Karpas-422 (cell line): ENCODE data around the gene KRTAP10-4. TPM values are rescaled to one million over a fixed set of nuclear protein-coding genes. Genes with fewer than 3 reads are reported as not detected.

Experiments used
- DNase-seq: peaks from one replicate; pipeline ENCODE4 v3.0.0-alpha.2; 2015
- H2AFZ ChIP-seq: fragments of 200-600 bp; sonication (generic); 2 replicates; pipeline ENCODE4 v1.6.1; 2014; ENCODE audit warnings: antibody characterized with exemption, low read length, mixed read lengths
- H3K27ac ChIP-seq: fragments of 200-600 bp; sonication (generic); 2 replicates; pipeline ENCODE4 v1.5.1; 2014; ENCODE audit warnings: mild to moderate bottlenecking, low read length, moderate library complexity
- H3K27me3 ChIP-seq: fragments of 200-600 bp; sonication (generic); 2 replicates; pipeline ENCODE4 v1.6.1; 2014; ENCODE audit warnings: low read length, mixed read lengths
- H3K36me3 ChIP-seq: fragments of 200-600 bp; sonication (generic); 2 replicates; pipeline ENCODE4 v1.6.1; 2014; ENCODE audit warnings: low read length, mixed read lengths; ENCODE audit not compliant: insufficient read depth
- H3K4me1 ChIP-seq: fragments of 200-600 bp; sonication (generic); 2 replicates; pipeline ENCODE4 v1.6.1; 2014; ENCODE audit warnings: mild to moderate bottlenecking, low read length, mixed read lengths
- H3K4me2 ChIP-seq: fragments of 200-600 bp; sonication (generic); 2 replicates; pipeline ENCODE4 v1.6.1; 2014; ENCODE audit warnings: low read length, low read depth, mild to moderate bottlenecking; ENCODE audit not compliant: poor library complexity, severe bottlenecking
- H3K4me3 ChIP-seq: fragments of 200-600 bp; sonication (generic); 2 replicates; pipeline ENCODE4 v1.5.1; 2014; ENCODE audit warnings: mild to moderate bottlenecking, antibody characterized with exemption, low read length, mixed read lengths
- H3K79me2 ChIP-seq: fragments of 200-600 bp; sonication (generic); 2 replicates; pipeline ENCODE4 v1.6.1; 2014; ENCODE audit warnings: mild to moderate bottlenecking, low read length, mixed read lengths
- H3K9ac ChIP-seq: fragments of 200-600 bp; sonication (generic); 2 replicates; pipeline ENCODE4 v1.6.0; 2014; ENCODE audit warnings: low read length
- H3K9me2 ChIP-seq: fragments of 200-600 bp; sonication (generic), shearing (Covaris generic); replicated peaks from 2 replicates; pipeline ENCODE4 v1.6.0; 2014; ENCODE audit warnings: mild to moderate bottlenecking, low read length, moderate library complexity; ENCODE audit not compliant: insufficient read depth
- H3K9me3 ChIP-seq: fragments of 300-700, 200-600 bp; sonication (generic); 2 replicates; pipeline ENCODE4 v1.6.1; 2014; ENCODE audit warnings: low read length, mixed read lengths
- H4K20me1 ChIP-seq: fragments of 200-600 bp; sonication (generic); 2 replicates; pipeline ENCODE4 v1.6.1; 2014; ENCODE audit warnings: mild to moderate bottlenecking, antibody characterized with exemption, low read length, low read depth; ENCODE audit not compliant: insufficient read depth
- total RNA-seq: library from RNA; depleted of rRNA; stranded (reverse); fragments of >200 nt; shearing (Covaris generic); gene quantifications from 2 replicates; pipeline ENCODE4 v1.2.3, GENCODE V29; 2014; ENCODE audit warnings: low replicate concordance

The KRTAP10-4 gene
- total RNA-seq, 1 experiment from 2014 or later, result not detected

GRCh38 chr21:44558695-44559094 lies 14.8 kb upstream of the KRTAP10-4 start, which contains the start of gene KRTAP10-3:
Gene KRTAP10-3 (minus strand): TSS chr21:44558795. CDS start chr21:44558715, 80 bp downstream.
- H3K36me3 ChIP-seq, result no peaks in the 10 kb centered on the region
- no peak within 1 kb of the TSS for H3K4me2 ChIP-seq

GRCh38 chr21:44564099-44564498 lies 9.4 kb upstream of the KRTAP10-4 start:
- Histone ChIP-seq H3K4me3 (no peak overlapping the region), H3K36me3 (no peaks in the 10 kb centered on the region), H3K9me3 (no peaks in the 10 kb centered on the region), H3K27ac (no peak overlapping the region), H4K20me1 (no peaks in the 10 kb centered on the region), H2AFZ (no peak overlapping the region), H3K4me1 (peaks cover 11% of the 10 kb centered on the region), H3K79me2 (no peaks in the 10 kb centered on the region), H3K9ac (no peak overlapping the region), H3K4me2 (no peak overlapping the region), H3K27me3 (no peaks in the 10 kb centered on the region), H3K9me2 (no peaks in the 10 kb centered on the region)
- no peak for DNase-seq

More at GRCh38 chr21:44558695-44559094, 14.8 kb upstream of the KRTAP10-4 start, which contains the start of gene KRTAP10-3:
- Histone ChIP-seq H3K9me2 (no peaks in the 10 kb centered on the region), H3K79me2 (no peaks in the 10 kb centered on the region), H3K9me3 (no peaks in the 10 kb centered on the region), H3K4me3 (no peak within 1 kb of the TSS), H3K4me1 (no peaks in the 10 kb centered on the region; the same call in 1 of the 2 replicates), H3K27ac (no peak within 1 kb of the TSS), H4K20me1 (no peaks in the 10 kb centered on the region), H2AFZ (no peak within 1 kb of the TSS), H3K27me3 (no peaks in the 10 kb centered on the region), H3K9ac (no peak within 1 kb of the TSS)
- DNase-seq, result no peak

DNA sequence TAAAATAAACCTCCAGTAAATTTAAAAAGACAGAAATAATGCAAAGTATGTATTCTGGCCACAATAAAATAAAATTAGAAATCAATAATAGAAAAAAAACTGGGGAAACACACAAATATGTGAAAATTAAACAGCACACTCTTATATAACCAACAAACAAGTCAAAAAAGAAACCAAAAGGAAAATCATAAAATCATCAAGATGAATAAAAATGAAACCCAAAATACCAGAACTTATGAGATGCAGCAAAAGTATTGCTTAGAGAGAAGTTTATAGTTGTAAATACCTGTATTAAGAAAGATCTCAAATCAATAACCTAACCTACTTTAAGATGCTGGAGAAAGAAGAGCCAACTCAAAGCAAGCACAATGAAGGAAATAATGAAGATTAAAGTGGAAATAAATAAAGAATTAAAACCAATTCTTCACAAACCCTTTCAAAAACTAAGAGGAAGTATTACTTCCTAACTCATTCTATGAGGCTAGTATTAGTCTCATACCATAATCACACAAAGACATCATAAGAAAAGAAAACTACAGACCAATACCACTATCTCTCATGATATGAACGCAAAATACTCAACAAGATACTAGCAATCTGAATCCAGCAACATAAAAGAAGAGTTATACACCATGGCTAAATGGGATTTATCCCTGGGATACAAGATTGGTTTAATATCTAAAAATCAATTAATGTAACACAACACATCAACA lies 8.5 kb upstream of the KRTAP10-4 start:
- Histone ChIP-seq H3K79me2 (no peaks in the 10 kb centered on the region), H3K36me3 (no peaks in the 10 kb centered on the region), H3K4me1 (peaks cover 11% of the 10 kb centered on the region), H3K27me3 (no peaks in the 10 kb centered on the region), H3K9me2 (no peaks in the 10 kb centered on the region), H2AFZ (no peak overlapping the region), H3K27ac (no peak overlapping the region), H4K20me1 (no peaks in the 10 kb centered on the region), H3K9ac (no peak overlapping the region), H3K4me2 (no peak overlapping the region), H3K4me3 (no peak overlapping the region), H3K9me3 (no peaks in the 10 kb centered on the region)
- DNase-seq, result no peak

GRCh38 chr21:44566403-44566802 lies 7.1 kb upstream of the KRTAP10-4 start:
- peak; percentile 68 for DNase-seq
- no peak overlapping the region for H3K27ac ChIP-seq
- no peaks in the 10 kb centered on the region for H3K9me2 ChIP-seq
- H4K20me1 ChIP-seq, result no peaks in the 10 kb centered on the region
- peaks cover 11% of the 10 kb centered on the region for H3K4me1 ChIP-seq
- no peaks in the 10 kb centered on the region for H3K27me3 ChIP-seq
- H3K9me3 ChIP-seq, result no peaks in the 10 kb centered on the region
- peak overlapping the region; percentile 10 for H3K4me2 ChIP-seq
- H3K79me2 ChIP-seq, result no peaks in the 10 kb centered on the region
- no peaks in the 10 kb centered on the region for H3K36me3 ChIP-seq
- H3K4me3 ChIP-seq, result no peak overlapping the region
- H2AFZ ChIP-seq, result no peak overlapping the region
- no peak overlapping the region for H3K9ac ChIP-seq

GRCh38 chr21:44567481-44568171 lies 5.9 kb upstream of the KRTAP10-4 start:
- H3K4me2 ChIP-seq, result no peak overlapping the region
- no peak overlapping the region for H3K4me3 ChIP-seq
- H3K9me2 ChIP-seq, result no peaks in the 10 kb centered on the region
- H2AFZ ChIP-seq, result no peak overlapping the region
- no peak overlapping the region for H3K9ac ChIP-seq
- H3K36me3 ChIP-seq, result no peaks in the 10 kb centered on the region
- H4K20me1 ChIP-seq, result no peaks in the 10 kb centered on the region
- no peak for DNase-seq
- no peaks in the 10 kb centered on the region for H3K27me3 ChIP-seq
- no peaks in the 10 kb centered on the region for H3K9me3 ChIP-seq
- H3K27ac ChIP-seq, result no peak overlapping the region
- no peaks in the 10 kb centered on the region for H3K79me2 ChIP-seq
- peaks cover 11% of the 10 kb centered on the region for H3K4me1 ChIP-seq

DNA sequence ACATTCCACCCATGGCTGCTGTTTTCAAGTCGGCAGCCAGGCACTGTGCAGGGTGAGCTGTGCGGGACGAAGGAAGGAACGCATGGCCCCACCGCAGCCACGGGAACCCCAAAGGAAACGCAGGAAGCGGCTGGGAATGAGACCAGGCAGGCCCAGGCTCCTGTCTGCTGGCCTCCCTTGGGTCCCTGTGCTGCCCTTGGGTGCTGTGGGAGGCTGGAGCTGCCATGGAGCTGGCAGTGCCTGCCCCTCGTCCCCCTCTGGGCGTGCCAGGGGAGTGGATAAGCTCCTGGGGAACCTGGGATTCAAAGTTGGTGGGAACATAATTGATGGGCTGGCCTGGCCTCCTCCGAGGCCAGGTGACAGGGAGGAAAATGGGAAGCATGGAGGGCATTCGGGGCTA lies 5.3 kb upstream of the KRTAP10-4 start:
- no peak overlapping the region for H3K9ac ChIP-seq
- no peaks in the 10 kb centered on the region for H3K9me3 ChIP-seq
- DNase-seq, result no peak
- no peaks in the 10 kb centered on the region for H3K36me3 ChIP-seq
- peaks cover 11% of the 10 kb centered on the region for H3K4me1 ChIP-seq
- no peaks in the 10 kb centered on the region for H3K79me2 ChIP-seq
- H3K4me3 ChIP-seq, result no peak overlapping the region
- no peaks in the 10 kb centered on the region for H4K20me1 ChIP-seq
- no peak overlapping the region for H3K4me2 ChIP-seq
- no peaks in the 10 kb centered on the region for H3K9me2 ChIP-seq
- no peak overlapping the region for H2AFZ ChIP-seq
- H3K27me3 ChIP-seq, result no peaks in the 10 kb centered on the region
- H3K27ac ChIP-seq, result no peak overlapping the region

DNA sequence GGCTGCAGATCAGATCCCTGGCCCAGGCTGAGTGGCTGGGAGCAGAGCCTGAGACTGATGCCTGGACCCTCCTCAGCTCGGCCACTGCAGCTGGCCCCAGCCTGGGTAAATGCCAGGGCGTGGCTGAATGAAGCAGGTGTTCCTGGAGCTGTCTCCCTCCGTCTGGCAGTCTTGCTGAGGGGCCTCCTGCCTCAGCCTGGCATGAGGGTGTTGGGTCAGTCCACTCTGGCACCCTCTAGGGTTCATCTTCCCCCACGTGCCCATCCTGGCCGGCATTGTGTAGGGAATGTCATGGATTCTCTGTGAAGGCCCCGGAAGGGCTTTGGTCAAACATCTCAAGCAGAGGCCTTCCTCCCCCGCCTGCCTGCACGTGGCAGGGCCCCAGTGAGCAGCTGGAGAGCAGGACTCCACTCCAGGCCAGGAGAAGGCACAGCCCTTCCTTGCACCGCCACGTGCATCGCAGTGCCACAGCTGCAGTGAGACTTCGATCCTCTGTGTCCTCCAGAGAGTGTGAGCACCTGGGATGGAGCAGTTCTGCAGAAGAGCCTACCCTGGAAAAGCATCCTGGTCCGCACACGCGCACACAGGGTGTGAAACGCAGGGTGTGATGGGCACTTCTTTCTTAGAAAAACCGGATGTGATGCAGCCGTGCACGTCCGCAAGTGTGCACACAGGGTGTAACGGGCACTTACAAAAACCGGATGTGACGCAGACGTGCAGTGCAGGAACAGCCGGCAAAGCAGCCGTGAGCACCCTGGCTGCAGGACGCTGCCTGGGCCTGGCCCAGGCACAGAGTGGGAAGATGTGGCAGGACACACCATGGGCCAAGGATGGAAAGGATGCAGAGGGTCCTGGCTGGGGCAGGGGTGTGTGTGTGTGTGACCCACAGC lies 4.6 kb upstream of the KRTAP10-4 start:
- Histone ChIP-seq H3K4me1 (peaks cover 11% of the 10 kb centered on the region), H2AFZ (0 out of 2 replicates have a peak overlapping the region, but pooled peaks have one; percentile 20), H3K27ac (no peak overlapping the region), H3K27me3 (no peaks in the 10 kb centered on the region), H3K36me3 (no peaks in the 10 kb centered on the region), H3K9ac (no peak overlapping the region), H3K9me2 (no peaks in the 10 kb centered on the region), H3K4me3 (no peak overlapping the region), H4K20me1 (no peaks in the 10 kb centered on the region), H3K79me2 (no peaks in the 10 kb centered on the region), H3K4me2 (no peak overlapping the region), H3K9me3 (no peaks in the 10 kb centered on the region)
- DNase-seq, result peak; percentile 48
